HG03565 (cell line): ENCODE measurements around the gene PAK1IP1.
A peak's percentile ranks its signal among the peaks of the same experiment; 100 is the strongest.
"Not testable (repeated sequence)": the region's sequence is repeated elsewhere in the genome, so short reads cannot be mapped to it uniquely, and the experiment has no call there.

ENCODE experiments used
- ATAC-seq: cut with Tn5 transposase; IDR thresholded peaks from one replicate; pipeline ENCODE4 v1.9.1; 2021; ENCODE audit warnings: mild to moderate bottlenecking, moderate library complexity; ENCODE audit not compliant: unreplicated experiment

The PAK1IP1 gene

DNA sequence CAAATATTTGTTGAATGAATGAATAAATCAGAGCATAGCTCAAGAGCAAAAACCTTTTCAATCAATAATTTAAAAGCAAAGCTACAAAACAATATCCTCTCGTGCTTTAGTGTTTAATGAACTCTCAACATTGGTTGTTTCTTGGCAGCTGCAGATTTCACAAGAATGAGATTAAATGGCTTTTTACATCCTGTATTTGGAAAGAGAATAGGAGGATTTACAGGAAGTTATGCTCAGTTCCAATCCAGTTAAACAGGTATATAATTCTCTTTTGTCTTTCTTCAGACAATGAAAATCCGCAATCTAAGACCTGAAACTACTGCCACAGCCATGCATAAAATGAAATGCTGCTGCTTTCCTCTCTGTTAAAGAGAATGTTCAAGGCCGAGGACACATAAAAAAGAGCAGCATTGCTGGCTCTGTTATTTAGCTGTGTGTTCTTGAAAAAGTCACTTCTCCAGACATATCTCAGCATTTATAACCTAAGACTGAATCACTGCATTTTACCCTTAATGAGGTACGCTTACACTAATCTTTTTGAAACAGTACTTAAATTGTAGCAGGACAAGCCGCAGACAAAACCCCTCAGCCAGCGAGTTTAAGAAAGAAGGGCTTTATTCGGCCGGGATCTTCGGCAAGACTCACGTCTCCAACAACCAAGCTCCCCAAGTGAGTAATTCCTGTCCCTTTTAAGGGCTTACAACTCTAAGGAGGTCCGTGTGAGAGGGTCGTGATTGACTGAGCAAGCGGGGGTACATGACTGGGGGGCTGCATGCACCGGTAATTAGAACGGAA is 3.9 kb upstream of the PAK1IP1 start:
- ATAC-seq, result no peak

DNA sequence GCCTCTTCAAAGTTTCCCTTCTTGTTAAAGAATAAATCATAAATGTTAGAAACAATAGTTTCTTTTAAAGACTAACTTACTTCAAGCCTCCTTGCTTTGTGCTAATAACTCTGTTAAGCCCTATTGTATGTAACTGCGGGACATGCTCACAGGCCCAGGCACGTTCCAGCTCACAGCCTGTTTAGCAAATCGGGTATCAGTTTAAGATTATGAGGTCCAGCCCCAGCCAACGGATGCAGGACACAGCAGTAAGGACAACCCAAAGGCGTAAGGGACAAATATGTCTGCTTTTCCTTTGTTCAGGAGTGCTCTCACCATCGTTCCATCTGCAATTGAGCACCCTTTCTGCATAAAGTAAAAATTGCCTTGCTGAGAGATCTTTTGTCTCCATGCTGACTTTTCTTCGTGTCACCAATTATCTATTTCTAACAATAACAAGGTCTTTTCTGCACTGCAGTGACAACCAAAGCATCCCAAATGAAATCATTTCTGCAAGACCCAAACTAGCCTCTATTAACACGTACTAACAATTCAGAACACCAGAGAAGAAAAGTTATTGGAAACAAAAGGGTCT is 1.7 kb upstream of the PAK1IP1 start:
- ATAC-seq, result no peak

DNA sequence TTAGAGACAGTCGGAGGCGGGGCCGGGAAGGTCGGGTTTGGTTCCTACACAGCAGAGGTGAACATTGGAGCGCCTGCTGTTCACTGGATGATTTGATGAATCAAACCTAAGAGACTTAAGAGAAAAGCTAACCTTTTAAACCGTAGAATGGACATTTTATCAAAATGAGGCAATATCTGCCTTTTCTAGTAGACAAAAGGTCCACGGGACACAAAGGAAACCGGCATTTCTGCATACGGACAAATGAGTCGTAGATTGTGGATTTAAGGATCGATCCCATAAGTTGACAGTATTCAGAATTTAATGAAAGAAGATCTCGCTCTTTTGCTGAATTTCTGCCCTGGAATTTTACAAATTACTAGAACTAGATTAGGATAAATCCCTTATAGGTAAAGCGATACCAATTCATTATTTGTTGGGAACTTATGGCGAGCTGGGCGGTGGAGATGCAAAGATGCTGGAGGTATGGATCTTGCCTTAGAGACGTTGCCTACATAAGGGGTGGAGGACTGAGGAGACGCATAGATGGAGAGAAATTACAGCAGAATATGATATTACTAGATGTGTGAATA is 400 bp downstream of the PAK1IP1 start:
- no peak for ATAC-seq

DNA sequence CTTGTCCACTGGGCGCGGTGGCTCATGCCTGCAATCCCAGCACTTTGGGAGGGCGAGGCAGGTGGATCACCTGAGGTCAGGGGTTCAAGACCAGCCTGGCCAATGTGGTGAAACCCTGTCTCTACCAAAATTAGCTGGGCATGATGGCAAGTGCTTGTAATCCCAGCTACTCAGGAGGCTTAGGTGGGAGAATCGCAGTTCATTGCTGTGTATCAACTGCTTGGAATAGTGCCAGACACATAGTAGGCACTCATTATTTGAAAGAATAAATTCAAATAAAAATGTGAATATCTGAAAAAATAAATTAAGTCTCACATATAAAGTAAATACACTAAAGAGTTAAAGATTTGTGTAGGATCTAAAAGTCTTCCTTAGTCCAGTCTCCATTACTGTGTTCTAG is 1.9 kb downstream of the PAK1IP1 start:
- no peak for ATAC-seq

DNA sequence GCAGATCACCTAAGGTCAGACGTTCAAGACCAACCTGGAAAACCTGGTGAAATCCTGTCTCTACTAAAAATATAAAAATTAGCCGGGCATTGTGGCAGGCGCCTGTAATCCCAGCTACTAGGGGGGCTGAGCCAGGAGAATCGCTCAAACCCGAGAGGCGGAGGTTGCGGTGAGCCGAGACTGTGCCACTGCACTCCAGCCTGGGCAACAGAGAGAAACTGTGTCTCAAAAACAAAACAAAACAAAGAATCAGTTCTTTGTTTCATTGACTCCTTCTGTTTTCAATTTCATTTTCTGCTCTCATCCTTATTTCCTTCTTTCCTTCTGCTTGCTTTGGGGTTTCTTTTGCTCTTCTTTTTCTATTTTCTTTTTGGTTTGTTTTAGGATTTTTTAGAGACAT is 19.2 kb downstream of the PAK1IP1 start:
- no peak for ATAC-seq

DNA sequence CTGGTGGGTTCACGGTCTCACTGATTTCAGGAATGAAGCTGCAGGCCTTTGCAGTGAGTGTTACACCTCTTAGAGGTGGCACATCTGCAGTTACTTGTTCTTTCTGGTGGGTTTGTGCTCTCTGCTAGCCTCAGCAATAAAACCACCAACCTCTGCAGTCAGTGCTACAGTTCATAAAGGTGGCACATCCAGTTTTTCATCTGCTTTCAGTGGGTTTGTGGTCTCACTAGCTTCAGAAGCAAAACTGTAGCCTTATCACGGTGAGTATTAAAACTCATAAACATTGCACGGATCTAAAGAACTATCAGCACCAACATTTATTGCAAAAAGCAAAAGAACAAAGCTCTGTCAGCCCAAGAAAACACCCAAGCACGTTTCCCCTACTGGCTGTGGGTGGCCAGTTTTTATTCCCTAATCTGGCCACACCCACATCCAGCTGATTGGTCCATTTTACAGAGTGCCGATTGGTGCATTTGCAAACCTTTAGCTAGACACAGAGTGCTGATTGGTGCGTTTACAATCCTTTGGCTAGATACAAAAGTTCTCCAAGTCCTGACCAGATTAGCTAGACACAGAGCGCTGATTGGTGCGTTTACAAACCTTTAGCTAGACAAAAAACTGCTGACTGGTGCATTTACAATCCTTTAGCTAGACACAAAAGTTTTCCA is 24.7 kb downstream of the PAK1IP1 start:
- no peak for ATAC-seq

DNA sequence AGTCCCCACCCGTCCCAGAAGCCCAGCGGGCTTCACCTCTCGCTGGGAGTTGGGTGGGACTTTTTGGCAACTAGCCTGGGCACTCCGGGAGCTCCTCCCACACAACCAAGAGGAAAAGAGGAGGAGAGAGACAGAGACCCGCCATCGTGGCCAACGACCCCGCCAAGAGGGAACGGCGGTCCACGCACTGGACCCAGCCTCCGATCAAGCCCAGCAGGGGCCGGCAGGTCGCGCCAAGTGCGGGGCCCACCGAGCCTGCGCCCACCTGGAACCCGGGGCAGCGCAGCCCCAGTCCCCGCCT is 25.1 kb downstream of the PAK1IP1 start:
- no peak for ATAC-seq

DNA sequence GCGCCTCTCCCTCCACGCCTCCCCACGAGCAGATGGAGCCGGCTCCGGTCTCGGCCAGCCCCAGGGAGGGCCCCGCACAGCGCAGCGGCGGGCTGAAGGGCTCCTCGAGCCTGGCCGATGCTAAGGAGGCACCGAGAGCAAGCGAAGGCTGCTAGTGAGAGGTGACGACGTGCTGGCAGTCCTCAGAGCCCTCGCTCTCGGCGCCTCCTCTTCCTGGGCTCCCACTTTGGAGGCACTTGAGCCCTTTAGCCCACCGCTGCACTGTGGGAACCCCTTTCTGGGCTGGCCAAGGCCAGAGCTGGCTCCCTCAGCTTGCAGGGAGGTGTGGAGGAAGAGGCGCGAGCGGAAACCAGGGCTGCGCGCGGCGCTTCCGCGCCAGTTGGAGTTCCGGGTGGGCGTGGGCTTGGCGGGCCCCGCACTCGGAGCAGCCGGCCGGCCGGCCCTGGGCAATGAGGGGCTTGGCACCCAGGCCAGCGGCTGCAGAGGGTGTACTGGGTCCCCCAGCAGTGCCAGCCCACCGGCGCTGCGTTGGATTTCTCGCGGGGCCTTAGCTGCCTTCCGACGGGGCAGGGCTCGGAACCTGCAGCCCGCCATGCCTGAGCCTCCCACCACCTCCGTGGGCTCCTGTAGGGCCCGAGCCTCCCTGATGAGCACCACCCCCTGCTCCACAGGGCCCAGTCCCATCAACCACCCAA is 25.6 kb downstream of the PAK1IP1 start:
- peak; percentile 21 for ATAC-seq

DNA sequence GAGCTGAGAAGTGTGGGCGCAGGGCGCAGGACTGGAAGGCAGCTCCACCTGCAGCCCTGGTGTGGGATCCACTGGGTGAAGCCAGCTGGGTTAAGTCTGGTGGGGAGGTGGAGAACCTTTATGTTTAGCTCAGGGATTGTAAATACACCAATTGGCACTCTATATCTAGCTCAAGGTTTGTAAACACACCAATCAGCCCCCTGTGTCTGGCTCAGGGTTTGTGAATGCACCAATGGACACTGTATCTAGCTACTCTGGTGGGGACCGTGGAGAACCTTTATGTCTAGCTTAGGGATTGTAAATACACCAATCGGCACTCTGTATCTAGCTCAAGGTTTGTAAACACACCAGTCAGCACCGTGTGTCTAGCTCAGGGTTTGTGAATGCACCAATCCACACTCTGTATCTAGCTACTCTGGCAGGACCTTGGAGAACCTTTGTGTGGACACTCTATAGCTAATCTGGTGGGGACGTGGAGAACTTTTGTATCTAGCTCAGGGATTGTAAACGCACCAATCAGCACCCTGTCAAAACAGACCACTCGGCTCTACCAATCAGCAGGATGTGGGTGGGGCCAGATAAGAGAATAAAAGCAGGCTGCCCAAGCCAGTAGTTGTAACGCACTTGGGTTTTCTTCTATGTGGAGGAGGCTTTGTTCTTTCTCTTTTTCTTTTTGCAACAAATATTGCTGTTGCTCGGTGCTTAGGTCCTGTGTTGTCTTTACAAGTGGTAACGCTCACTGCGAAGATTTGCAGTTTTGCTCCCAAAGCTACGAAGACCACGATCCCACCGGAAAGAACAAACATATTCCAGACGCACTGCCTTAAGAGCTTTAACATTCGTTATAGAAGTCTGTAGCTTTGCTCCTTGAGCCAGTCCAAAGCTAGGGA is 26.4 kb downstream of the PAK1IP1 start:
- ATAC-seq, result not testable (repeated sequence)

DNA sequence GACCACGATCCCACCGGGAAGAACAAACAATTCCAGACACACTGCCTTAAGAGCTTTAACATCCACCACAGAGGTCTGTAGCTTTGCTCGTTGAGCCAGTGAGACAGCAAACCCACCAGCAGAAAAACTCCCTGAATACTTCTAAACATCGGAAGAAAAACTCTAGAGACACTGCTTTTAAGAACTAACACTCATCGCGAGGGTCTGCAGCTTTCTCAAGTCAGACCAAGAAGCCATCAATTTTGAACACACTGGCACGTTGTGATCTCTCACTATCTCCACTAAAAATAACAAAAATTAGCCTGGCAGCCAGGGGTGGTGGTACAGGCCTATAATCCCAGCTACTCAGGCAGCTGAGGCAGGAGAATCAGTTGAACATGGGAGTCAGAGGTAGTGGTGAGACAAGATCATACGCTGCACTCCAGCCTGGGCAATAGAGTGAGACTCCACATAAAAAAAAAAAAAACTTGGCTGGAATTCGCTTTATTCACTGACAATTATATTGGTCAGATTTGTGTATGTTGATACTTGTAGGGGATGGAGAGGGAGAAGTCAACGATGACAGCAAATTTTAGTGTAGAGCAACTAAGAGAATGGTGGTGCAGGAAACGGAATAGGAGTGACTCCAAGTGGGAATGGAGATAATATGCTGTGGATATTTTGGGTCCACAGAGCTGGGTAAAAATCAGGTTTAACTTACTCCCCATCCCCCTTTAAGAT is 27.2 kb downstream of the PAK1IP1 start:
- ATAC-seq, result no peak

DNA sequence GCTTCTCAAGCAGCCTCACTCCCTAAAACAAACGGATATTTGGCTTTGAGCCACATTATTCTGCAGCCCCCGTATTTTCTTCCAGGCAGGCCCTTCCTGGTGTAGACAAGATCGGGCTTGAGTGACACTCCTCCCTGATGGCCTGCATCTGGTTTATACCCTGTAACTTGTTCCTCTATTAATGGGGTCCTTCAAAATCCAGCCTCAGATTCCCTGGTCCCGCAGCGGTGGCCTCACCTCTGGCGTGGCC is 27.7 kb downstream of the PAK1IP1 start:
- ATAC-seq, result no peak

DNA sequence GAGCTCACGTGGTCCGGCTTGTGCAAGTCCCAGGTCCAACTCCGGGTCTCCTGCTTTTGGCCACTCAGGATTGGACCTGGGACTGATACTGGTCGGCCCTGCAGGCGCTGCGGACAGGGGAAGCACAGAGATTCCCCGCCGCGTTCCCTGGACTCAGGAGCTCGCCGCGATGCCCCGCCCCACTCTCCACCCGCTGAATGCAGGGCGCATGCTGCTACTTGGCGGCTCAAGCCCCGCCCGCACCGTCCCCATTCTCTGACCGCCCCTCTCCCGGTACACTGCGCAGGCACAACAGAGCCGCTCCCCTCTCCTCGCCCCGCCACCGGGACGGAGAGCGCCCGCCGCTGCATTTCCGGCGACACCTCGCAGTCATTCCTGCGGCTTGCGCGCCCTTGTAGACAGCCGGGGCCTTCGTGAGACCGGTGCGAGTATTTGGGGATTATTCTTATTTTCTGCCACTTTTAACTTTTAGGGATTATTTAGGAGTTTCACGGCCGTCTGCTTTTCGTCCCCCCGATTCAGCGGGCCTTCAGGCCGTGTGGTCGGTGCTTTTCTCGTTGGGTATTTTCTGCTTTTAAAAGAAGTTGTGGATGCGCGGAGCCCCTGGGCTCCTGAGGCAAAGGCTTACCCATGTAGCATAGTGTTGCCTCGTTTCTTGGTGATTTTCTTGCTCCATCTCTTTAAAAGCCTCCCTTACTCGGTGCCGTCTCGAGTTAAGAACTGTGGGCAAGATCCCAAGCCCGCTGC is 28.2 kb downstream of the PAK1IP1 start, which contains the start of gene TMEM14C:
Gene TMEM14C (plus strand): TSS at position 251 of the 747 bp plus-strand sequence. CDS start 1,544 bp downstream, outside the sequence.
- ATAC-seq, result peak; percentile 86

DNA sequence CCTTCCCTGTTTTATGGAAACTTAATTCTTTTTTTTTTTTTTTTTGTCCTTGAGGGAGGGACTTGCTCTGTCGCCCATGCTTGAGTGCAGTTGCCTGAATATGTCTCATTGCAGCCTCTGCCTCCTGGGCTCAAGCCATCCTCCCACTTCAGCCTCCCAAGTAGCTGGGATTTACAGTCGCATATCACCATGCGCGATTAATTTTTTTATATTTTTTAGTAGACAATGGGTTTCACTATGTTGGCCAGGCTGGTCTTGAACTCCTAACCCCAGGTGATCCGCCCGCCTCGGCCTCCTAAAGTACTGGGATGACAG is 28.8 kb downstream of the PAK1IP1 start:
- ATAC-seq, result no peak

DNA sequence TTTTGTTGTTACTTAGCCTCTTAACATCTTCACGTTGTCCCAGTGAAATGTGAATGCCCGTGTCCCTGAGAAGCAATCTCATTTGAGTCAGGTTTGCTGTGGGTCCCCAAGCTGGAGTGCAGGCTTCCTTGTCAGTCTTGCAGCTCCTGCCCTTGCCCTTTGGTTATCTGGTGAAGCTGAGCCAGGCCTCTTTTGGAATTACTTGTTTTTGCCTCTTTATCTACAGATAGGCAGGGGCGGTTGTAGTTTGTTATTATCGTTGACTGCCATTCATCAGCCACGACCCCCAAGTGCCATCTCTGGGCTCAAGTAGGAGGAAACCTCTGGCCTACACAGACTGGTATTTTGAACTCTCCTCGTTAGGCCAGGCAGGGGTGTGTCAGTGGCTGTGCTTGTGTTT is 30.3 kb downstream of the PAK1IP1 start:
- no peak for ATAC-seq

DNA sequence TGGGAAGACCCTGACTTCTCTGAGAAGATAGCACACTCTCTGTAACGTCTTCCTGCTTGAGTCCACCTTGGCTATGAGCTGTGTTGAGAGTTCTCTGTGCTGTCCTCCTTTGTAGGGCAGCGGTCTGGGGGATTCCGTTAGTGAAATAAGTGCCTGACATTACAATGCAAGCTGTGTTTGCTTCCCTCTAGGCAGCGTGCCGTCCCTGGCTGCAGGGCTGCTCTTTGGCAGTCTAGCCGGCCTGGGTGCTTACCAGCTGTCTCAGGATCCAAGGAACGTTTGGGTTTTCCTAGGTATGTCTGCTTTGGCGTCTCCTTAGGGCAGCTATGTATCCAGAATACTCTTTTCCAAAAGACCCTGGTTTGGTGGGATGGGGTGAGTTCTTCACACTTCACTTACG is 30.9 kb downstream of the PAK1IP1 start:
- ATAC-seq, result no peak

DNA sequence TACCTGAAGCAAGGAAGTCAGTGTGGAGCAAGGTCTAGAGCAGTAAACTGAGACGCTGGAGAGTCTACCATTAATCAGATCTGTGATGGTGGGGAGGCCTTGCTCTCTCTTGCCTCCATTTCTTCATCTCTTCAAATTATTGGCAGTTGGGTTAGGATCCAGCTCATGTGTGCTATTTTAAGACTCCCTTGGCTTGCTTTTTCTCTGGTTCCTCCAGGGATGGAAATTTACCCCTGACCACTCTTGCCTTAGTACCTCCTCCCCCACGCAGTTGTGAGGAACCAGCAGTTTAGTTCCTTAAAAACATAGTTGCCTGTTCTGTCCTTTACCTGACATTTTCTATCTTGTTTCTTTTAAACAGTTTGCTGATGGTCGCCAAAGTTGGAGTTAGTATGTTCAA is 35.5 kb downstream of the PAK1IP1 start:
- no peak for ATAC-seq

DNA sequence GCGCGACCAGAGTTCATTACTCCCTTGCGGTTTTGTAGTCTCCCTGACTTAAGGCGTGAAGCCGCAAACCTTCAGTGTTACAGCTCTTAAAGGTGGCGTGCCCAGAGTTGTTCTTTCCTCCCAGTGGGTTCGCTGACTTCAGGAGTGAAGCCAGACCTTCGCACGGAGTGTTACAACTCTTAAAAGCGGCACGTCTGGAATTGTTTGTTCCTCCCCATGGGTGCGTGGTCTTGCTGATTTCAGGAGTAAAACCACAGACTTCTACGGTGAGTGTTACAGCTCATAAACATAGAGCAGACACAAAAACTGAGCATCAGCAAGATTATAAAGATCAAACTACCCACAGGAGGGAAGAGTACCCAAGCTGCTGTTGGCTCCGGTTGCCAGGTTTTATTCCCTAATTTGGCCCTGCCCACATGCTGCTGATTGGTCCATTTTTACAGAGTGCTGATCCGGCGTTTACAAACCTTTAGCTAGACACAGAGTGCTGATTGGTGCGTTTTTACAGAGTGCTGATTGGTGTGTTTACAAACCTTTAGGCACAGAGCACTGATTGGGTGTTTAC is 38.5 kb downstream of the PAK1IP1 start:
- no peak for ATAC-seq

DNA sequence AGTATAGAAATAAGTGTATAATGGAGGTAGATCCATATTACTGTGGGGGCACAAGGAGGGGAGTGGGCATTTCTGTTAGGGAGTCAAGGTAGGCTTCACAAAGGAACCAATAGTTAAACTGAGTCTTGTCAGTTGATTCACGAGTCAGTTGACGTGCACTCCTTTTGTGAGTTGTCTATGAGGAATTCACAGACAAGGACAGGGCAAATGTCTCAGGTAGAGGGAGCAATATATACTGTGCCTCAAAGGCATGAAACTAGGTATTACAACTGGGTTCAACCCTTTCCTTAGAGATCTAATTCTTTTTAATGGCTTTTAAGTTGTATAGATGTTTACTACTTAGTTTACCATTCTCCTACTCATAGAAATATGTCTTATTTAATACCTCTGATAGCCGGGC is 39.1 kb downstream of the PAK1IP1 start:
- ATAC-seq, result no peak

DNA sequence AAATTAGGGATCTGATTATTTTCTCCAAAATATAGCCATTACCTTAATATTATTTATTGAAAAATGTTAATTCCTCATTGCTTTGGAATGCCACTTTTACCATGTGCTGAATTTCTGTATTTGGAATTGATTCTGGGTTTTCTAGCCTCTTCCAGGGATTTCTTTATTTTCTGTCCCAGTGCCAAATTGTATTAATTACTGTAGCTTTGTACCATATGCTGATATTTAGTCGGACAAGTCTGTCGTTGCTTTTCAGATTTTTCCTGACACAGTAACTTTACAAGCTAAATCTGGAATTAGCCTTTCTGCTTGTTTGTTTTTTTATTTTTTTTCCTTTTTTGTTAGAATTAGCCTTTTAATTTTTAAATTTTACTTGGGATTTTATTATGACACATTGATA is 42.0 kb downstream of the PAK1IP1 start:
- ATAC-seq, result no peak
